ENCODE results near the gene FAM174C.

Gene FAM174C

GRCh38 chr19:1307320-1307719, 32.0 kb downstream of the FAM174C start:
- no peak for DNase-seq (ENCODE audit: low read depth)
- H3K4me3 ChIP-seq (ENCODE audit: low read depth, low read length), result no peak overlapping the region
- no peak for TF ChIP-seq CTCF (IDR thresholded peaks at IDR 0.05; ENCODE audit: low read depth, low read length, missing control alignments)

DNA sequence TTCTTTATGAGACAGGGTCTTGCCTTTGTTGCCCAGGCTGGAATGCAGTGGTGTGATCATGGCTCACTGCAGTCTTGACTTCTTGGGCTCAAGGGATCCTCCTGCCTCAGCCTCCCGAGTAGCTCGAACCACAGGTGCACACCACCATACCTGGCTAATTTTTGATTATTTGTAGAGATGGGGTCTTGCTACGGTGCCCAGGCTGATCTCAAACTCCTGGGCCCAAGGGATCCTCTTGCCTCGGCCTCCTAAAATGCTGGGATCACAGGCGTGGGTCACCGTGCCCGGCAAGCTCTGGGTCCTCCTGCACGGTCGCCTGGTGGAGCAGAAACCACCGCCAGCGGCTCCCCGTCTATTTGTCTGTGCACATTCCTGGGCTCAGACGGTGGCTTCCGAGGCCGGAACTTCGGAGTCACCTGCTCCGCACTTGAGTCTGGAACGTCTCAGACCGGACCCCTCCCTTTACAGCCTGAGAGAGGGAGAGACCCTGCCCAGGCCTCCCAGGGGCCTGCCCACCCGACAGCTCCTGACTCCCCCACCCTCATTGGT, 32.5 kb downstream of the FAM174C start:
- no peak overlapping the region for H3K4me3 ChIP-seq (ENCODE audit: low read depth, low read length)
- no peak for TF ChIP-seq CTCF (IDR thresholded peaks at IDR 0.05; ENCODE audit: low read depth, low read length, missing control alignments)
- DNase-seq (ENCODE audit: low read depth), result no peak

- no peak for DNase-seq (ENCODE audit: low read depth)
- TF ChIP-seq CTCF (IDR thresholded peaks at IDR 0.05; ENCODE audit: low read depth, low read length, missing control alignments), result no peak
- H3K4me3 ChIP-seq (ENCODE audit: low read depth, low read length), result no peak overlapping the region
Observed at GRCh38 chr19:1308718-1309117, 33.4 kb downstream of the FAM174C start.

- no peak for TF ChIP-seq CTCF (IDR thresholded peaks at IDR 0.05; ENCODE audit: low read depth, low read length, missing control alignments)
- no peak overlapping the region for H3K4me3 ChIP-seq (ENCODE audit: low read depth, low read length)
- DNase-seq (ENCODE audit: low read depth), result no peak
Observed at GRCh38 chr19:1309977-1310852, 34.9 kb downstream of the FAM174C start.

DNA sequence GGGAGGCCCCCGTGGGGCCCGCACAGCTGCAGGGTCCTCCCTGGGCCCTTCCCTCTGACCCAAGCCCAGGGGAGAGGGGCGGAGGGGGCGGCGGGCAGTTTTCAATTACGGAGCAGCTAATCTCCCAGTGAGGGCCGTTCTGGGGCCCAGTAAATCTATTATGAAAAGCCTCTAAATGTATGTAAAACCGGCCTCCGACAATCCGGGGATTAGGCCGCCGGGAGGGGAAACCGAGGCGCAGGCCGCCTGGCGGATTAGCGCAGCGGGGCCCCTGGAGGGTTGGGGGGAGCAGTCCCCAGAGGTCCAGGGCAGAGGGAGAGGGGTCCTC, 35.5 kb downstream of the FAM174C start:
- no peak overlapping the region for H3K4me3 ChIP-seq (ENCODE audit: low read depth, low read length)
- no peak for TF ChIP-seq CTCF (IDR thresholded peaks at IDR 0.05; ENCODE audit: low read depth, low read length, missing control alignments)
- no peak for DNase-seq (ENCODE audit: low read depth)

- DNase-seq (ENCODE audit: low read depth), result no peak
- no peak overlapping the region for H3K4me3 ChIP-seq (ENCODE audit: low read depth, low read length)
- no peak for TF ChIP-seq CTCF (IDR thresholded peaks at IDR 0.05; ENCODE audit: low read depth, low read length, missing control alignments)
Observed at GRCh38 chr19:1311543-1312091, 36.3 kb downstream of the FAM174C start.

Data from GM12864 (cell line).